Suprapubic skin (tissue), 4 donors: ENCODE results near the gene P4HA2. TPM values are rescaled to one million over a fixed set of nuclear protein-coding genes. Genes with fewer than 3 reads are reported as not detected.
A peak's percentile ranks its signal among the peaks of the same experiment; 100 is the strongest.

Experiments used
- DNase-seq, 2 donors: peaks; one replicate each; pipeline ENCODE4 v3.0.0-alpha.2; 2019; ENCODE audit warnings: low spot score in 2 of 2
- H3K27ac ChIP-seq: fragments of 200-600 bp; sonication (generic); one replicate; pipeline ENCODE4 v1.5.1; 2019
- H3K27me3 ChIP-seq: fragments of 200-600 bp; sonication (generic); one replicate; pipeline ENCODE4 v1.5.1; 2019
- H3K36me3 ChIP-seq: fragments of 200-600 bp; sonication (generic); one replicate; pipeline ENCODE4 v1.5.1; 2019
- H3K4me1 ChIP-seq: fragments of 200-600 bp; sonication (generic); one replicate; pipeline ENCODE4 v1.5.1; 2019
- H3K4me3 ChIP-seq: fragments of 200-600 bp; sonication (generic); one replicate; pipeline ENCODE4 v1.5.1; 2019; ENCODE audit warnings: mild to moderate bottlenecking
- H3K9me3 ChIP-seq: fragments of 200-600 bp; sonication (generic); one replicate; pipeline ENCODE4 v1.5.1; 2019
- EP300 ChIP-seq: sonication (generic); formaldehyde crosslinking; IDR thresholded peaks from one replicate; pipeline ENCODE4 v1.6.1; 2017; ENCODE audit warnings: antibody characterized with exemption
- POLR2A ChIP-seq, 2 donors: fragments of 450-650 bp; IDR thresholded peaks; one replicate each; pipeline ENCODE4 v1.6.1; 2017; ENCODE audit warnings: antibody characterized with exemption in 2 of 2, mild to moderate bottlenecking in 2 of 2, moderate library complexity in 2 of 2
- POLR2AphosphoS5 ChIP-seq, 3 donors: sonication (generic); formaldehyde crosslinking; IDR thresholded peaks; one replicate each; pipeline ENCODE4 v1.6.1; 2017; ENCODE audit warnings: antibody characterized with exemption in 3 of 3
- WGBS: methylation state at CpG from one replicate; pipeline ENCODE4 v1.1.5; 2018; 5-methylcytosine and 5-hydroxymethylcytosine counted together
- total RNA-seq, 4 donors: library from RNA; depleted of rRNA; stranded (reverse); fragments of >200 nt; gene quantifications; one replicate each; pipeline ENCODE4 v1.1.0, GENCODE V29; 2016
- TF ChIP-seq, protein P1 (sequence below), 2 donors: fragments of 200-600 bp in 1 of 2; fragments of 450-650 bp in 1 of 2; sonication (generic) in 1 of 2; IDR thresholded peaks; one replicate each; pipeline ENCODE4 v1.5.1; 2016 to 2019; ENCODE audit warnings: antibody characterized with exemption in 2 of 2, mild to moderate bottlenecking in 1 of 2, moderate library complexity in 1 of 2

P4HA2 gene
- total RNA-seq, 4 donors from 2014 or later: 23.9 to 42.0 (median 30.9) TPM

DNA sequence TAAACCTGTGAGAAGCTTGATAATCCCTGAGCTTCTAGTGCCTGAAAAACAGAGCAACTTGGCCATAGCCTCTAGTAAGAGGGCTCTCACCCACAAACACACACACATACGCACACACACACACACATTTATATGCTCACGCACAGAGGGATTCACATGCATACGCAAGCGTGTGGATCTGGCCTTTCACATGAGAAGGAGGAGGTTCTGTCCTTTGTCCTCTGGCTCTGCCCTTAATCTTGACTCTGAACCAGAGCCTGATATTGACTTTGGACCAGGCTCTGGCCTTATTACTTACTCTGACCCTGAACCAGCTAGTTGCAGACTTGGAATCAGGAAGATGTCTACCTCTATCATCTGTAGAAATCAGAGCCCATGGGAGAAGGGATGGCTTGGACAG, 10.0 kb upstream of the P4HA2 start:
- TF ChIP-seq POLR2AphosphoS5 (IDR thresholded peaks at IDR 0.05): no peak
- no peak for TF ChIP-seq POLR2A (IDR thresholded peaks at IDR 0.05)
- TF ChIP-seq, protein P1, sequence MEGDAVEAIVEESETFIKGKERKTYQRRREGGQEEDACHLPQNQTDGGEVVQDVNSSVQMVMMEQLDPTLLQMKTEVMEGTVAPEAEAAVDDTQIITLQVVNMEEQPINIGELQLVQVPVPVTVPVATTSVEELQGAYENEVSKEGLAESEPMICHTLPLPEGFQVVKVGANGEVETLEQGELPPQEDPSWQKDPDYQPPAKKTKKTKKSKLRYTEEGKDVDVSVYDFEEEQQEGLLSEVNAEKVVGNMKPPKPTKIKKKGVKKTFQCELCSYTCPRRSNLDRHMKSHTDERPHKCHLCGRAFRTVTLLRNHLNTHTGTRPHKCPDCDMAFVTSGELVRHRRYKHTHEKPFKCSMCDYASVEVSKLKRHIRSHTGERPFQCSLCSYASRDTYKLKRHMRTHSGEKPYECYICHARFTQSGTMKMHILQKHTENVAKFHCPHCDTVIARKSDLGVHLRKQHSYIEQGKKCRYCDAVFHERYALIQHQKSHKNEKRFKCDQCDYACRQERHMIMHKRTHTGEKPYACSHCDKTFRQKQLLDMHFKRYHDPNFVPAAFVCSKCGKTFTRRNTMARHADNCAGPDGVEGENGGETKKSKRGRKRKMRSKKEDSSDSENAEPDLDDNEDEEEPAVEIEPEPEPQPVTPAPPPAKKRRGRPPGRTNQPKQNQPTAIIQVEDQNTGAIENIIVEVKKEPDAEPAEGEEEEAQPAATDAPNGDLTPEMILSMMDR (IDR thresholded peaks at IDR 0.05): no peak
- no peak for TF ChIP-seq EP300
- 96% methylated on average over 4 of the region's 4 CpGs for WGBS
- no peaks in the 10 kb centered on the region for H3K9me3 ChIP-seq
- H3K27ac ChIP-seq: no peak overlapping the region
- no peaks in the 10 kb centered on the region for H3K36me3 ChIP-seq
- no peak overlapping the region for H3K4me3 ChIP-seq
- DNase-seq: peak in 1 of 2 donors; percentile 52
- H3K4me1 ChIP-seq: no peaks in the 10 kb centered on the region
- no peaks in the 10 kb centered on the region for H3K27me3 ChIP-seq

DNA sequence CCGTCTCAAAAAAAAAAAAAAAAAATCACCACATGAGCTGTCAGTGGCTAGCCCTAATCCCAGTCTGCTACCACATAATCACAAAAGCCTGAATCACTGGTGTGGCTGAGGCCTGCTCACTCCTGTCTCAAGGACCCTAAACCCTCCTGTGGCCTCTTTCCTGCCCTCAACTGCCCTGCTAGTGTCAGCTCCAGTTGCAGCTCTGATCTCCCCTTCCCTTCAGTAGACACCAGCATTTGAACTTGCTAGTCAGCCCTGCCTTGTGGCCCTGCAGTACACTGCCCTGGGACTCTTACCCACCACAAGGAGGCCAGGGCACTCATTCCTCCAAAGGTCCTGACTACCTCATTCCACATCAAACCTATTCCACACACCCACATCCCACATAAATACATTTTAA, 9.5 kb upstream of the P4HA2 start:
- Histone ChIP-seq H3K9me3 (no peaks in the 10 kb centered on the region), H3K27ac (no peak overlapping the region), H3K27me3 (no peaks in the 10 kb centered on the region), H3K36me3 (no peaks in the 10 kb centered on the region), H3K4me1 (no peaks in the 10 kb centered on the region), H3K4me3 (no peak overlapping the region)
- DNase-seq: peak in 1 of 2 donors; percentile 11
- WGBS: 88% methylated on average over 1 of the region's 1 CpG
- TF ChIP-seq, protein P1 (IDR thresholded peaks at IDR 0.05): no peak
- no peak for TF ChIP-seq POLR2AphosphoS5 (IDR thresholded peaks at IDR 0.05)
- no peak for TF ChIP-seq EP300
- no peak for TF ChIP-seq POLR2A (IDR thresholded peaks at IDR 0.05)

DNA sequence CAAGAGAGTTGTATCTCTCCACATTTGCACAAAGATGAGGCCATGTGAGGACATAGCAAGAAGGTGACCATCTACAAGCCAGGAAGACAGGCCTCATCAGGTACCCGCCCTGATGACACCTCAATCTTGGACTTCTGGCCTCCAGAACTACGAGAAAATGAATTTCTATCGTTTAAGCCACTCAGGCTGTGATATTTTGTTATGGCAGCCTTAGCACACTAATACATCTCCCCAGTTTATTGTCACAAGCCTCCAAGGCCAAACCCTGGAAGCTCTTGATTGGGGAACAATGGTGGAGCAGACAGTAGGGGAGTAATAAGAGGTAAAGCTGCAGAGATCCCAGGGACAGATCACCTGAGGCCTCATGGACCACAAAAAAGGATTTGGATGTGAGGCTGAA, 7.7 kb upstream of the P4HA2 start:
- no peaks in the 10 kb centered on the region for H3K4me1 ChIP-seq
- H3K27ac ChIP-seq: no peak overlapping the region
- H3K4me3 ChIP-seq: no peak overlapping the region
- no peaks in the 10 kb centered on the region for H3K9me3 ChIP-seq
- H3K27me3 ChIP-seq: no peaks in the 10 kb centered on the region
- H3K36me3 ChIP-seq: no peaks in the 10 kb centered on the region
- TF ChIP-seq, protein P1 (IDR thresholded peaks at IDR 0.05): no peak
- TF ChIP-seq EP300 (no peak), POLR2AphosphoS5 (IDR thresholded peaks at IDR 0.05) (no peak), POLR2A (IDR thresholded peaks at IDR 0.05) (no peak)
- DNase-seq: peak in 1 of 2 donors; percentile 7
- WGBS: 98% methylated on average over 3 of the region's 3 CpGs

DNA sequence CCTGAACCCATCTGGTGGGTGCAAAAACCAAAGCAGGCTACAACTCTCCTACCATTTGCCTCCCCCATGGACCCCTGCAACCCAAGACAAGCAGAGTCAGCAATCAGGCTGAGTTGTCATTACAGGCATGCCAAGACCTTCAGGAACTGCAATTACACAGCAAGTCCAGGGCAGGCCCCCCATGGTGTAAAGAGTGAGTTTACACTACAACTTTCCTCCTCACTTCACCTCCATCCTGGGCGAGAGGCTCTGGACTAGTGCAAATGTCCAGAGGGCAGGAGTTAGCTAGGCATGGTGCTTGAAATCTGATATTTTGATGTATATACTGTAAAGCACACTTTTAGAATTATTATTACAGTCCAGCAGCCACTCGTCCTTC, 7.0 kb upstream of the P4HA2 start:
- H3K4me3 ChIP-seq: no peak overlapping the region
- WGBS: 97% methylated on average over 2 of the region's 2 CpGs
- TF ChIP-seq POLR2AphosphoS5 (IDR thresholded peaks at IDR 0.05): no peak
- no peak for TF ChIP-seq POLR2A (IDR thresholded peaks at IDR 0.05)
- TF ChIP-seq EP300: no peak
- TF ChIP-seq, protein P1 (IDR thresholded peaks at IDR 0.05): no peak
- H3K27me3 ChIP-seq: no peaks in the 10 kb centered on the region
- no peaks in the 10 kb centered on the region for H3K36me3 ChIP-seq
- peak in 1 of 2 donors; percentile 44 for DNase-seq
- H3K27ac ChIP-seq: no peak overlapping the region
- H3K4me1 ChIP-seq: no peaks in the 10 kb centered on the region
- H3K9me3 ChIP-seq: no peaks in the 10 kb centered on the region

DNA sequence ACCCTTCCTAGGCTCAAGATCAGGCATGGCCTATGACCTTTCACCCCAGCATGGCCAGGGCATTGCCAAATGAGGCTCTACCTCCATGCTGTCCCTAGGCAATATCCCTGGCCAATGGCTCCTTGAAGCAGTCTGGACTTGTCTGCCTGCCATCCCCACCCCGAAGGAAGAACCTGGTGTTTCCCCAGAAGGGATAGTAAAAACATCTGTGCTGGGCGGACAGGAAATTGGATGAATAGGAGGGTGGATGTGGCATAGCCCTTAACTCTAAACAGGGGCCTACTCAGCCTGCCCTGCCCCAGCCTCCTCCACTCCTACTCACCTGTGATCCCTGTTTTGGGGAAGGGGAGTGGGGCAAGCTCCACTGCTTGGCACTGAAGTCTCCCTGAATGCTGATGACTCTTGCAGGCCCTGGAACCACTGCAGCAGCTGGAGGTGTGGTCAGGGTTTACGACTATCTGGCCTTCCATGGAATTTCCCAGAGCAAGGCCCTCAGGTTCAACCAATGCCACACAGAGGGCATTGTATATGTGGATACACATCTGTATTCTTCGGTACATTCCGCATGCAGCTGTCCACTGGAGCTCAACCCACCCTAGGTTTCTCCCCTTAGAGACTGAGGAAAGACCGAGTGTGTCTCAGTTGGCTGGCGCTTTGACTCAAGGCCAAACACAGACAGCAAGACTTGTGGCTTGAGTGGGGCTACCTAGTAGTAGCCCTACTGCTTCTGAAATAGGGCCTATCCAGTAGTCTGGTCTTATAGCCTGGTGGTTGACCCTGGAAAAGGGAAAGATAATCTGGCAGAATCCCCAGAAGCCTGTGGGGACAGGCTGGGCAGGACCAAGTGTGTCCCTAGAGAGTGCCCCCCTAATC, 6.4 kb upstream of the P4HA2 start:
- no peak overlapping the region for H3K4me3 ChIP-seq
- TF ChIP-seq POLR2AphosphoS5 (IDR thresholded peaks at IDR 0.05) (no peak), POLR2A (IDR thresholded peaks at IDR 0.05) (no peak), EP300 (no peak)
- TF ChIP-seq, protein P1 (IDR thresholded peaks at IDR 0.05): no peak
- H3K4me1 ChIP-seq: no peaks in the 10 kb centered on the region
- no peaks in the 10 kb centered on the region for H3K27me3 ChIP-seq
- no peaks in the 10 kb centered on the region for H3K36me3 ChIP-seq
- DNase-seq: peak in 1 of 2 donors; percentile 38
- no peaks in the 10 kb centered on the region for H3K9me3 ChIP-seq
- 94% methylated on average over 6 of the region's 7 CpGs for WGBS
- no peak overlapping the region for H3K27ac ChIP-seq
